ENCODE measurements around the gene DBNDD1.

Gene DBNDD1

GRCh38 chr16:90033387-90033786 is 14.1 kb upstream of the DBNDD1 start:
- Mint-ChIP-seq H3K36me3 (ENCODE audit: low read depth) (peaks cover 19% of the 10 kb centered on the region), H3K27ac (no peak overlapping the region), H3K27me3 (ENCODE audit: low read depth) (peaks cover 36% of the 10 kb centered on the region), H3K4me1 (peaks cover 15% of the 10 kb centered on the region), H3K9me3 (no peaks in the 10 kb centered on the region), H3K4me3 (no peak overlapping the region)
- TF ChIP-seq CTCF (IDR thresholded peaks at IDR 0.05; ENCODE audit: unreplicated experiment in 3 of 3): no peak

GRCh38 chr16:90032674-90033331 is 13.5 kb upstream of the DBNDD1 start:
- Mint-ChIP-seq H3K27me3 (ENCODE audit: low read depth) (peaks cover 37% of the 10 kb centered on the region), H3K27ac (no peak overlapping the region), H3K4me1 (peaks cover 11% of the 10 kb centered on the region), H3K4me3 (no peak overlapping the region), H3K9me3 (no peaks in the 10 kb centered on the region), H3K36me3 (ENCODE audit: low read depth) (peaks cover 19% of the 10 kb centered on the region)
- no peak for TF ChIP-seq CTCF (IDR thresholded peaks at IDR 0.05; ENCODE audit: unreplicated experiment in 3 of 3)

GRCh38 chr16:90031931-90032673 is 12.8 kb upstream of the DBNDD1 start:
- Mint-ChIP-seq H3K4me1 (peaks cover 11% of the 10 kb centered on the region), H3K27ac (no peak overlapping the region), H3K9me3 (no peaks in the 10 kb centered on the region), H3K27me3 (ENCODE audit: low read depth) (peaks cover 43% of the 10 kb centered on the region), H3K4me3 (no peak overlapping the region), H3K36me3 (ENCODE audit: low read depth) (peaks cover 18% of the 10 kb centered on the region)
- TF ChIP-seq CTCF (IDR thresholded peaks at IDR 0.05; ENCODE audit: unreplicated experiment in 3 of 3): no peak

GRCh38 chr16:90031186-90031930 is 12.1 kb upstream of the DBNDD1 start:
- Mint-ChIP-seq H3K27ac (no peak overlapping the region), H3K4me1 (peaks cover 10% of the 10 kb centered on the region), H3K27me3 (ENCODE audit: low read depth) (peaks cover 43% of the 10 kb centered on the region), H3K4me3 (no peak overlapping the region), H3K36me3 (ENCODE audit: low read depth) (peaks cover 12% of the 10 kb centered on the region), H3K9me3 (no peaks in the 10 kb centered on the region)
- no peak for TF ChIP-seq CTCF (IDR thresholded peaks at IDR 0.05; ENCODE audit: unreplicated experiment in 3 of 3)

- H3K9me3 Mint-ChIP-seq: no peaks in the 10 kb centered on the region
- peaks cover 12% of the 10 kb centered on the region for H3K36me3 Mint-ChIP-seq (ENCODE audit: low read depth)
- no peak for TF ChIP-seq CTCF (IDR thresholded peaks at IDR 0.05; ENCODE audit: unreplicated experiment in 3 of 3)
- no peak overlapping the region for H3K4me3 Mint-ChIP-seq
- H3K27ac Mint-ChIP-seq: no peak overlapping the region
- peaks cover 37% of the 10 kb centered on the region for H3K27me3 Mint-ChIP-seq (ENCODE audit: low read depth)
- peaks cover 5% of the 10 kb centered on the region for H3K4me1 Mint-ChIP-seq
Observed at GRCh38 chr16:90028985-90029384, 9.7 kb upstream of the DBNDD1 start.
